Naive thymus-derived CD4-positive, alpha-beta T cell (primary cell): ENCODE measurements around the gene PIGL. TPM values are rescaled to one million over a fixed set of nuclear protein-coding genes. Genes with fewer than 3 reads are reported as not detected.

Source experiments
- ATAC-seq: fragments of 150-1000 bp; cut with Tn5 transposase; 2 replicates; pipeline ENCODE4 v1.10.0; 2021; ENCODE audit warnings: mild to moderate bottlenecking, moderate library complexity
- CTCF ChIA-PET: fragments of 350-600 bp; sonication (Branson Sonifier 250); formaldehyde crosslinking; loops from one replicate; lab custom pipeline; 2021; ENCODE audit warnings: antibody characterized with exemption; lab: Charles Lee
- POLR2A ChIA-PET: fragments of 350-600 bp; sonication (Branson Sonifier 250); formaldehyde crosslinking; loops from one replicate; lab custom pipeline; 2021; ENCODE audit warnings: antibody characterized with exemption, inconsistent platforms; lab: Charles Lee
- DNase-seq, 9 donors: peaks; one replicate each; pipeline versions ENCODE4 v3.0.0 to v3.0.0-alpha.2; 2020 to 2022; ENCODE audit warnings: mixed read lengths in 1 of 9
- H3K27ac ChIP-seq: one replicate; pipeline ENCODE4 v1.7.0; 2013; ENCODE audit warnings: mild to moderate bottlenecking, low read depth, low read length, moderate library complexity
- H3K27me3 ChIP-seq, 2 donors: one replicate each; pipeline ENCODE4 v1.7.0; 2013; ENCODE audit warnings: low read length in 2 of 2, mild to moderate bottlenecking in 2 of 2, moderate library complexity in 2 of 2; ENCODE audit not compliant: control insufficient read depth in 2 of 2, insufficient read depth in 2 of 2
- H3K36me3 ChIP-seq, 3 experiments: 1 replicate in 2 of 3; 2 replicates in 1 of 3; pipeline ENCODE4 v1.7.0; 2013; ENCODE audit warnings: low read length in 3 of 3, mild to moderate bottlenecking in 3 of 3, moderate library complexity in 1 of 3; ENCODE audit not compliant: insufficient read depth in 3 of 3, control insufficient read depth in 2 of 3
- H3K4me1 ChIP-seq, 2 donors: one replicate each; pipeline ENCODE4 v1.7.0; 2013; ENCODE audit warnings: low read length in 2 of 2, mild to moderate bottlenecking in 2 of 2, moderate library complexity in 1 of 2; ENCODE audit not compliant: control insufficient read depth in 2 of 2, insufficient read depth in 2 of 2
- H3K4me3 ChIP-seq: 2 replicates; pipeline ENCODE4 v1.7.0; 2013; ENCODE audit warnings: mild to moderate bottlenecking, low read length
- H3K9me3 ChIP-seq, 3 experiments: 1 replicate in 2 of 3; 2 replicates in 1 of 3; pipeline ENCODE4 v1.7.0; 2013; ENCODE audit warnings: low read length in 3 of 3; ENCODE audit not compliant: control insufficient read depth in 2 of 3
- H3K27ac Mint-ChIP-seq, 9 donors: one replicate each; pipeline ENCODE4 v1.8.0; 2020 to 2022; ENCODE audit warnings: mixed read lengths in 9 of 9, mild to moderate bottlenecking in 8 of 9, moderate library complexity in 5 of 9, inconsistent platforms in 2 of 9
- H3K27me3 Mint-ChIP-seq, 5 donors: one replicate each; pipeline ENCODE4 v1.8.0; 2021 to 2022; ENCODE audit warnings: mixed read lengths in 5 of 5, mild to moderate bottlenecking in 1 of 5
- H3K36me3 Mint-ChIP-seq, 5 donors: one replicate each; pipeline ENCODE4 v1.8.0; 2020 to 2022; ENCODE audit warnings: mixed read lengths in 5 of 5, mild to moderate bottlenecking in 3 of 5, inconsistent platforms in 1 of 5
- H3K4me1 Mint-ChIP-seq, 7 donors: one replicate each; pipeline ENCODE4 v1.8.0; 2020 to 2022; ENCODE audit warnings: mixed read lengths in 7 of 7, mild to moderate bottlenecking in 3 of 7, inconsistent platforms in 1 of 7
- H3K4me3 Mint-ChIP-seq, 10 donors: one replicate each; pipeline ENCODE4 v1.8.0; 2020 to 2022; ENCODE audit warnings: mild to moderate bottlenecking in 10 of 10, mixed read lengths in 10 of 10, moderate library complexity in 6 of 10, inconsistent platforms in 2 of 10
- H3K9me3 Mint-ChIP-seq, 11 donors: one replicate each; pipeline ENCODE4 v1.8.0; 2020 to 2022; ENCODE audit warnings: mixed read lengths in 11 of 11, mild to moderate bottlenecking in 4 of 11, inconsistent platforms in 1 of 11, moderate library complexity in 1 of 11
- intact Hi-C, 2 donors: fragments of 100-400 bp; cut with micrococcal nuclease; formaldehyde crosslinking; loops; one replicate each; pipeline ENCODE4 v1.15.1; 2023
- polyA plus RNA-seq, 2 donors: library from polyadenylated mRNA; unstranded; fragments of 300-500 nt; fragmentation: Illumina TruSeq; gene quantifications; one replicate each; pipeline ENCODE4 v1.2.3, GENCODE V29; 2021
- total RNA-seq, 6 experiments: library from RNA in 5 of 6; stranded (reverse) in 5 of 6; gene quantifications; 1 replicate in 5 of 6; 2 replicates in 1 of 6; pipeline ENCODE4 v1.2.3 and lab custom pipeline; 2021 to 2026

PIGL gene
- total and polyA plus RNA-seq, 7 experiments from 2014 or later: 12.3 to 82.5 (median 73.2) TPM

DNA sequence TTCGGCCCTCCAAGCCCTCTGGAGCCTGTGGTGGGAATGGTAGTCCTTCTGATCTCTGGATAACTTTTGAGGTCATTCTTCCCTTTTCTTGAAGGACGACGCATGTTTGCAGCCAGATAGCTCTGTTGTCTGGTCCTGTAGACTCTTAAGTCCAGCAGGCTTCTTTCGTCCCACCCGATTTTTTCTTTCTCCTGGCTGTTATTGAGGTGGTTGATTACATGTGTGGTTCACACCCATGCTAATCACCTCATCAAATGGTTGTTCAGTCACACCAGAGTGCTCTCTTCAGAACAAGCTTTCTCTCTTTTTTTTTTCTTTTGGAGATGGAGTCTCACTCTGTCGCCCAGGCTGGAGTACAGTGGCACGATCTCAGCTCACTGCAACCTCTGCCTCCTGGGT, 30.6 kb downstream of the PIGL start:
- Mint-ChIP-seq H3K27ac (no peak overlapping the region), H3K36me3 (peaks cover 4 to 40% (median 24%) of the 10 kb centered on the region in 5 donors), H3K4me1 (peaks cover 5 to 12% (median 6%) of the 10 kb centered on the region in 7 donors), H3K9me3 (no peaks in the 10 kb centered on the region), H3K27me3 (no peaks in the 10 kb centered on the region), H3K4me3 (no peak overlapping the region)
- H3K27ac ChIP-seq: no peak overlapping the region
- H3K27me3 ChIP-seq: no peaks in the 10 kb centered on the region
- H3K36me3 ChIP-seq: peaks cover 0 to under 1% (median 0%) of the 10 kb centered on the region in 3 experiments
- DNase-seq (no peak), ATAC-seq (no peak)
- CTCF ChIA-PET: no interaction called here
- no peaks in the 10 kb centered on the region for H3K4me1 ChIP-seq
- intact Hi-C loops: no loop called here
- no peak overlapping the region for H3K4me3 ChIP-seq
- no peaks in the 10 kb centered on the region for H3K9me3 ChIP-seq
- POLR2A ChIA-PET: no interaction called here

DNA sequence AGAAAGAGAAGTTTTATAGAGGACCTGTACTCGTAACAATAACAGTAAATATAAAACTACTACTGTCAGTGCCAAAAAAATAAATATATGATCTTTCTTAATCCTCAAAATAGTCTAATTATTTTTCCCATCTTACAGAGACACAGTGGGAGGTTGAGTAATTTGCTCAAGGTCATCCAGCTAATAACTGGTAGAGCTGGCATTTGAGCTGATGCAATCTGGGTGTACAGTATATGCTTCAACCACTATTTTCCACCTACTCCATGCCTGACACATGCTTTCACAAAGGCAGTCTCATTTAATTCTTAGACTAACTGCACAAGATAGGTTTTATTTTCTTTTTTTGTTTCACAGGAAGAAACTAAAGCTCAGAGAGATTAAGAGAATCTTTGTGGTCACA, 33.6 kb downstream of the PIGL start:
- H3K27ac Mint-ChIP-seq: peak overlapping the region in 1 of 9 donors; percentile 71
- ChIA-PET POLR2A (no interaction called here), CTCF (no interaction called here)
- Histone ChIP-seq H3K27ac (no peak overlapping the region), H3K9me3 (no peaks in the 10 kb centered on the region), H3K27me3 (no peaks in the 10 kb centered on the region), H3K36me3 (peaks cover 0 to 3% (median 0%) of the 10 kb centered on the region in 3 experiments), H3K4me1 (no peaks in the 10 kb centered on the region), H3K4me3 (no peak overlapping the region)
- no peak for ATAC-seq
- no peak overlapping the region for H3K4me3 Mint-ChIP-seq
- intact Hi-C loops: no loop called here
- no peaks in the 10 kb centered on the region for H3K9me3 Mint-ChIP-seq
- DNase-seq: no peak
- peaks cover 4 to 53% (median 26%) of the 10 kb centered on the region in 5 donors for H3K36me3 Mint-ChIP-seq
- H3K4me1 Mint-ChIP-seq: peaks cover 3 to 18% (median 7%) of the 10 kb centered on the region in 7 donors
- H3K27me3 Mint-ChIP-seq: no peaks in the 10 kb centered on the region

DNA sequence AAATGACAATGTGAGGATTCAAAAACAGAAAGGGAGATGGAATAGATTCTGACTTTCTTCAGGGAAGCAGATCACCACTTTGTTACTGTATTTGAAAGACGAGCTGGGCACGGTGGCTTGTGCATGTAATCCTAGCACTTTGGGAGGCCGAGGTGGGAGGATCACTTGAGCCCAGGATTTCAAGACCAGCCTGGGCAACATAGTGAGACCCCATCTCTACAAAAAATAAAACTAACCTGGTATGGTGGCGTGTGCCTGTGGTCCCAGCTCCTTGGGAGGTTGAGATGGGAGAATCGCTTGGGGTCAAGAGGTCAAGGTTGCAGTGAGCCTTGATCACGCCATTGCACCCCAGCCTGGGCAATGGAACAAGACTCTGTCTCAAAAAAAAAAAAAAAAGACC, 34.0 kb downstream of the PIGL start:
- H3K36me3 ChIP-seq: peaks cover 0 to 3% (median 0%) of the 10 kb centered on the region in 3 experiments
- intact Hi-C loops: no loop called here
- H3K27ac ChIP-seq: no peak overlapping the region
- H3K4me3 ChIP-seq: no peak overlapping the region
- no peaks in the 10 kb centered on the region for H3K9me3 ChIP-seq
- ChIA-PET POLR2A (no interaction called here), CTCF (no interaction called here)
- Mint-ChIP-seq H3K4me3 (no peak overlapping the region), H3K27ac (peak overlapping the region in 3 of 9 donors; percentile 55 to 71 (median 56)), H3K27me3 (no peaks in the 10 kb centered on the region), H3K9me3 (no peaks in the 10 kb centered on the region), H3K36me3 (peaks cover 4 to 56% (median 30%) of the 10 kb centered on the region in 5 donors), H3K4me1 (peaks cover 3 to 22% (median 12%) of the 10 kb centered on the region in 7 donors)
- H3K4me1 ChIP-seq: no peaks in the 10 kb centered on the region
- H3K27me3 ChIP-seq: no peaks in the 10 kb centered on the region
- ATAC-seq (no peak), DNase-seq (no peak)

DNA sequence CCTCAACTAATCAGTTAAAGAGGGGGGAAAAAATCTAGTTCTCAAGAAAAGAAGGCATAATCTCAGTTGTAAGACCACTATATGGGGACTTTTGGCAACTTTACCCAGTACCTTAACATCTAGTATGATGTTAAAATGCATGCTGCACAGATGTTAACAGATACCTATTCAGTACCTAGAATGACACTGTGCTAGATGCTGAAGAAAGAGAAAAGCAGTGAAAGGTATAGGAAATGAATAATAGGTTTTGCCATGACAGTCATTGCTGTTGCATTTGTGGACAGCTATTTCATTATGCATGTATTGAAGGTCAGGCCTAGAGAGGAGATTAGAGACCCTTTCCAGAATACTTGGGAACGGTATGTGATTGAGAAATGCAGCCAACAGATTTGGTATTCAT, 34.5 kb downstream of the PIGL start:
- no peak overlapping the region for H3K4me3 ChIP-seq
- ChIA-PET CTCF (no interaction called here), POLR2A (no interaction called here)
- DNase-seq: no peak
- H3K4me1 ChIP-seq: no peaks in the 10 kb centered on the region
- Mint-ChIP-seq H3K4me3 (no peak overlapping the region), H3K36me3 (peaks cover 4 to 56% (median 30%) of the 10 kb centered on the region in 5 donors), H3K27ac (peak overlapping the region in 2 of 9 donors; percentile 1 to 55), H3K27me3 (no peaks in the 10 kb centered on the region), H3K4me1 (peaks cover 3 to 22% (median 12%) of the 10 kb centered on the region in 7 donors), H3K9me3 (no peaks in the 10 kb centered on the region)
- H3K27me3 ChIP-seq: no peaks in the 10 kb centered on the region
- intact Hi-C loops: no loop called here
- no peak for ATAC-seq
- H3K36me3 ChIP-seq: peaks cover 0 to 3% (median 0%) of the 10 kb centered on the region in 3 experiments
- H3K9me3 ChIP-seq: no peaks in the 10 kb centered on the region
- no peak overlapping the region for H3K27ac ChIP-seq

DNA sequence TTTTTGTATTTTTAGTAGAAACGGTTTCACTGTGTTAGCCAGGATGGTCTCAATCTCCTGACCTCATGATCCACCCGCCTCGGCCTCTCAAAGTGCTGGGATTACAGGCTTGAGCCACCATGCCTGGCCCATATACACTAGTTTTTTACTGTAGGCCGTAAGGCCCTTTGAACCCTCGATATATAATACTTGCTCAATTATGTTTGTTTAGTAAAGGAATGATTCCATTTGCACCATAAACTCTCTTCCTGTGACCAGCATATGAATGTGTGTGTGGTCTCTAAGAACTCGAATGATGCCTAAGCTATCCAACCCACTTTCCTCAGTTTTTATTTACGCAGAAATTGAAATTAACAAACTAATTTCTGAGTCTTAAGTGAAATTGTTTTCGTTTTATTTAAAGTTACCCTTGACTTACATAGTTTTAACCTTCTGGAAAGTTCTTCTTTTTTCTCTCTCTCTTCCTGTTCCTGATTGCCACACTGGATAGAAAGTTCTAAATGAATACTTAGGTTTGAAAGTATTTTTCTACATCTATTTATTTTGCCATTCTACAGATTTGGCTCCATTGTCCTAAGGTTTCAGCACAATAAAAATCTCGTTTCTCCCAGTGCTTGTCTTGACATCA, 37.9 kb downstream of the PIGL start:
- ChIA-PET CTCF (no interaction called here), POLR2A (no interaction called here)
- no peaks in the 10 kb centered on the region for H3K27me3 Mint-ChIP-seq
- Histone ChIP-seq H3K36me3 (peaks cover 0 to 3% (median 3%) of the 10 kb centered on the region in 3 experiments), H3K9me3 (no peaks in the 10 kb centered on the region), H3K4me1 (no peaks in the 10 kb centered on the region), H3K27me3 (no peaks in the 10 kb centered on the region), H3K27ac (no peak overlapping the region), H3K4me3 (no peak overlapping the region)
- peaks cover 0 to 19% (median 10%) of the 10 kb centered on the region in 7 donors for H3K4me1 Mint-ChIP-seq
- H3K36me3 Mint-ChIP-seq: peaks cover 0 to 47% (median 16%) of the 10 kb centered on the region in 5 donors
- peaks cover 0 to 2% (median 0%) of the 10 kb centered on the region in 11 donors for H3K9me3 Mint-ChIP-seq
- DNase-seq (no peak), ATAC-seq (no peak)
- H3K4me3 Mint-ChIP-seq: no peak overlapping the region
- peak overlapping the region in 1 of 9 donors; percentile 34 for H3K27ac Mint-ChIP-seq
- intact Hi-C loops: no loop called here

DNA sequence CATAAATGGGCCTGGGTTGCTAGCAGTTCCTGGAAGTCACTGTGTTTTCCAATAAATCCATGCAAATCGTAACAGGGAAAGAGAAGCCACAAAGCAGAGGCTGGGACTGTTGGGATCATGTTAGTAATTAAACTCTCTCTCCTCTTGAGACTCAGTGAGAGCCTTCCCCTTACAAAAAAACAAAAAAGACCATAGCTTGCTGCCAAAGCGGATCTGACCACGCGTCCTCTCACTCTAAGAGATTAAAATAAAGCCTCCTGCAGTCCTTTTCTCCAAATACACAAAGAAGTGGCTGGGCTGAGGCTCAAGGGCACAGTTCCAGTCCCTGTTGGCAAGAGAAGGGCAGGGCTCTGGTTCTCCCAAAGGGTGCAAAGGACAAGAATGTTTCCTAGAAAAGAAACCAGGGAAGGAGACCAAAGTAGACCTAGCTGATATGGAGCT, 38.5 kb downstream of the PIGL start:
- no peak overlapping the region for H3K27ac Mint-ChIP-seq
- ChIA-PET POLR2A (no interaction called here), CTCF (no interaction called here)
- peaks cover 0 to 51% (median 17%) of the 10 kb centered on the region in 5 donors for H3K36me3 Mint-ChIP-seq
- H3K9me3 Mint-ChIP-seq: peaks cover 0 to 2% (median 0%) of the 10 kb centered on the region in 11 donors
- H3K4me1 Mint-ChIP-seq: peaks cover 0 to 19% (median 10%) of the 10 kb centered on the region in 7 donors
- no peak overlapping the region for H3K4me3 Mint-ChIP-seq
- ATAC-seq (no peak), DNase-seq (no peak)
- H3K27me3 ChIP-seq: no peaks in the 10 kb centered on the region
- H3K4me1 ChIP-seq: no peaks in the 10 kb centered on the region
- no peak overlapping the region for H3K4me3 ChIP-seq
- intact Hi-C loops: no loop called here
- H3K27ac ChIP-seq: no peak overlapping the region
- peaks cover 0 to 5% (median 3%) of the 10 kb centered on the region in 3 experiments for H3K36me3 ChIP-seq
- no peaks in the 10 kb centered on the region for H3K9me3 ChIP-seq
- H3K27me3 Mint-ChIP-seq: no peaks in the 10 kb centered on the region

DNA sequence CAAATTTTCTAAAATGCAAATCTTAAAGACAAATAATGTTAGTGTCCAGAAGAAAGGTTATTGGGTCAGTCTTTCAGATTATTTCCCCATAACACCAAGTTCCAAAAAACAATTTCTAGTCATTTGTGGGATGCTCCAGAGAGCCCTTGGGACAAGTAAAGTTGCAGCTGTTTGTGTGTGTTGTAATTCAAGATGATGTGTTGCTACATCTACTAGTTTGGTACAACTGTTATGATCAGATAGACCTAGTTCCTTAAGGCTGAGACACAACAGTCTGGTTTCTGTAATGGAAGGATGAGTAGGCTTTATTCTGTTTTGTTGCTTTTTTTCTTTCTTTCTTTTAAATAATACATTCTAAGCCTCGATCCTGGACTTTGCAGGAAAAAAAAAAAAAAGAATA, 41.9 kb downstream of the PIGL start:
- Mint-ChIP-seq H3K4me1 (peaks cover 0 to 12% (median 7%) of the 10 kb centered on the region in 7 donors), H3K27me3 (no peaks in the 10 kb centered on the region), H3K36me3 (peaks cover 0 to 35% (median 20%) of the 10 kb centered on the region in 5 donors), H3K9me3 (peaks cover 0 to 2% (median 0%) of the 10 kb centered on the region in 11 donors), H3K27ac (no peak overlapping the region), H3K4me3 (no peak overlapping the region)
- DNase-seq (no peak), ATAC-seq (no peak)
- Histone ChIP-seq H3K27me3 (no peaks in the 10 kb centered on the region), H3K27ac (no peak overlapping the region), H3K9me3 (no peaks in the 10 kb centered on the region), H3K4me3 (no peak overlapping the region), H3K36me3 (peaks cover 0 to 5% (median 0%) of the 10 kb centered on the region in 3 experiments), H3K4me1 (no peaks in the 10 kb centered on the region)
- intact Hi-C loops: no loop called here
- ChIA-PET POLR2A (interaction anchor here (0.7 kb wide), 1 partner anchor 10 kb away, joined by 3 read pairs; no protein-coding TSS in a partner anchor), CTCF (no interaction called here)
